Psoas muscle (tissue), 8 donors: ENCODE measurements around the gene RTEL1. TPM values are rescaled to one million over a fixed set of nuclear protein-coding genes. Genes with fewer than 3 reads are reported as not detected.
A peak's percentile ranks its signal among the peaks of the same experiment; 100 is the strongest.

Experiments
- ATAC-seq, 4 donors: fragments of 200-7000 bp; cut with Tn5 transposase; one replicate each; pipeline ENCODE4 v1.9.1; 2020; ENCODE audit warnings: moderate library complexity in 3 of 4, mild to moderate bottlenecking in 2 of 4
- DNase-seq, 2 donors: peaks; one replicate each; pipeline ENCODE4 v3.0.0-alpha.2; 2020
- H3K27ac ChIP-seq: fragments of 200-600 bp; one replicate; pipeline ENCODE4 v1.8.0; 2022
- H3K27me3 ChIP-seq, 3 donors: fragments of 200-600 bp in 1 of 3; one replicate each; pipeline versions ENCODE4 v1.6.1 to v1.8.0; 2013 to 2022; ENCODE audit warnings: low read length in 2 of 3, mild to moderate bottlenecking in 2 of 3, moderate library complexity in 1 of 3; ENCODE audit not compliant: insufficient read depth in 3 of 3
- H3K36me3 ChIP-seq, 2 donors: fragments of 200-600 bp in 1 of 2; one replicate each; pipeline versions ENCODE4 v1.6.1 to v1.8.0; 2013 to 2022; ENCODE audit warnings: low read depth in 1 of 2, mild to moderate bottlenecking in 1 of 2, moderate library complexity in 1 of 2; ENCODE audit not compliant: insufficient read depth in 1 of 2
- H3K4me1 ChIP-seq: fragments of 200-600 bp; one replicate; pipeline ENCODE4 v1.8.0; 2022
- H3K4me3 ChIP-seq: fragments of 200-600 bp; one replicate; pipeline ENCODE4 v1.8.0; 2022; ENCODE audit warnings: mild to moderate bottlenecking
- H3K9me3 ChIP-seq: fragments of 200-600 bp; one replicate; pipeline ENCODE4 v1.8.0; 2022
- WGBS, 3 donors: extraction: QIAGEN DNeasy Blood & Tissue Kit; methylation state at CpG; one replicate each; pipeline versions ENCODE4 v1.1.6 to v1.1.7; 2013; 5-methylcytosine and 5-hydroxymethylcytosine counted together
- intact Hi-C, 2 donors: fragments of 100-400 bp; cut with DNase I; formaldehyde crosslinking; loops; one replicate each; pipeline versions ENCODE4 v1.11.0 to v1.14.2; 2022
- polyA plus RNA-seq, 3 donors: library from polyadenylated mRNA; stranded (reverse); fragments of 200-250 nt; gene quantifications; one replicate each; pipeline ENCODE4 v1.2.3, GENCODE V29; 2013
- total RNA-seq, 4 donors: library from RNA; stranded (reverse); fragmentation: NEBNext Ultra II Directional in 2 of 4; extraction: Animal tissue kit (Norgen Biotek cat#: 25700) in 2 of 4; gene quantifications; one replicate each; pipeline versions ENCODE4 v1.2.1 to v1.2.4, GENCODE V29; 2021 to 2023
- TF ChIP-seq, protein P1 (sequence below): fragments of 200-600 bp; IDR thresholded peaks from one replicate; pipeline ENCODE4 v1.8.0; 2022; ENCODE audit warnings: antibody characterized with exemption
- donor health status: healthy with polysubstance abuse.
- donor health status: DM: no; HTN: no; CAD: no; lungs with moderate emphysema.
- donor health status: Bipolar disorder and iron deficiency.
- donor health status: healthy.
- donor health status: DM: yes; HTN: yes; CAD: no.
- donor health status: DM: no; HTN: no; CAD: no.
- donor health status: DM: no; HTN: no; CAD: no.
- donor health status: DM: yes; HTN: yes; CAD: no.

Gene RTEL1
- total and polyA plus RNA-seq, 7 donors: 5.2 to 17.5 (median 9.2) TPM

DNA sequence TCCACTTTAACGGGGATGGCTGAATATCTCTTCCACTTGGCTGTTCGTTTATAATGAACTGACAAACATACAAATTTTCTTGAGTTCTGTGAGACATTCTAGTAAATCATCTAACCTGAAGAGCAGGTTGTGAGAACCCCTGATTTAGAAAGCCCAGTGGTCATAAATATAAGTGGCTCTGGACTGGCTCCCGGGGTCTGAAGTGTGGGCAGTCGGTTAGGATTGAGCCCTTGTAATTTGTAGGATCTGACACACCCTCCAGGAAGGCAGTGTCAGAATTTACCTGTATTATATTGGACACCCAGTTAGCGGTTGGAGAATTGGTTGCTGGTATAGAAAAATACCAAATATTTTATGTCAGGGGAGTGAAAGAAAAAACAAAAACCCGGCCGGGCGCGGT is 24.4 kb upstream of the RTEL1 start:
- Histone ChIP-seq H3K36me3 (no peaks in the 10 kb centered on the region), H3K9me3 (no peaks in the 10 kb centered on the region), H3K27ac (no peak overlapping the region), H3K4me1 (peaks cover 3% of the 10 kb centered on the region), H3K27me3 (no peaks in the 10 kb centered on the region), H3K4me3 (no peak overlapping the region)
- WGBS, 3 donors: 79 to 87% (median 85%) methylated on average over 9 of the region's 9 CpGs
- TF ChIP-seq, protein P1, sequence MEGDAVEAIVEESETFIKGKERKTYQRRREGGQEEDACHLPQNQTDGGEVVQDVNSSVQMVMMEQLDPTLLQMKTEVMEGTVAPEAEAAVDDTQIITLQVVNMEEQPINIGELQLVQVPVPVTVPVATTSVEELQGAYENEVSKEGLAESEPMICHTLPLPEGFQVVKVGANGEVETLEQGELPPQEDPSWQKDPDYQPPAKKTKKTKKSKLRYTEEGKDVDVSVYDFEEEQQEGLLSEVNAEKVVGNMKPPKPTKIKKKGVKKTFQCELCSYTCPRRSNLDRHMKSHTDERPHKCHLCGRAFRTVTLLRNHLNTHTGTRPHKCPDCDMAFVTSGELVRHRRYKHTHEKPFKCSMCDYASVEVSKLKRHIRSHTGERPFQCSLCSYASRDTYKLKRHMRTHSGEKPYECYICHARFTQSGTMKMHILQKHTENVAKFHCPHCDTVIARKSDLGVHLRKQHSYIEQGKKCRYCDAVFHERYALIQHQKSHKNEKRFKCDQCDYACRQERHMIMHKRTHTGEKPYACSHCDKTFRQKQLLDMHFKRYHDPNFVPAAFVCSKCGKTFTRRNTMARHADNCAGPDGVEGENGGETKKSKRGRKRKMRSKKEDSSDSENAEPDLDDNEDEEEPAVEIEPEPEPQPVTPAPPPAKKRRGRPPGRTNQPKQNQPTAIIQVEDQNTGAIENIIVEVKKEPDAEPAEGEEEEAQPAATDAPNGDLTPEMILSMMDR: no peak
- ATAC-seq: no peak
- DNase-seq: no peak
- intact Hi-C loops: no loop called here

DNA sequence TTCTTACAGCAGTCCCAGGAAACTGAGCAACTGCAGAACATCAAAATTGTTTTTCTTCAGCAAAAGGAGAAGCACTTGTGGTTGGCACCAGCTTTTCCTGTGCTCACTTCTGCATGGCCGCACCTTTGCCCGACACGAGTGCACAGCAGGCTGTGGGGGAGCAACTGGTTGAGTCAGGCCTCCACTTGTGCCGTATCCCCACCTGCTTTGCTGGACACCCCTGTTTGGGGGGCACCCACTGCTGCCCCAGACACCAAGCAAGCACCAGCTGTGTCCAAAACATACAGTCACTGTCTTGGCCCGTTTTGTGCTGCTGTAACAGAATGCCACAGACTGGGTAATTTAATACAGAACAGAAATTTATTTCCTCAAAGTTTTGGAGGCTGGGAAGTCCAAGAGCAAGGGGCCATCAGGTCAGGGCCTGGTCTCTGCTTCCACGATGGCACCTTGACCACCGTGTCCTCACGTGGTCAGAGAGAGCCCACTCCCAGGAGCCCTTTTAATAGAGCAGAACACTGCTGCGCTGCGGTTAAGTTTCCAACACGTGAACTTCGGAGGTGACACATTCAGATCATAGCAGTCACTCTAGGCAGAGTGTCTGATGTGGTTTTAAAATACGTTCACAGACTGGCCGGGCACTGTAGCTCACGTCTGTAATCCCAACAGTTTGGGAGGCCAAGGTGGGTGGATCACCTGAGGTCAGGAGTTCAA is 22.5 kb upstream of the RTEL1 start:
- Histone ChIP-seq H3K4me1 (no peaks in the 10 kb centered on the region), H3K27ac (no peak overlapping the region), H3K4me3 (no peak overlapping the region), H3K9me3 (no peaks in the 10 kb centered on the region), H3K36me3 (no peaks in the 10 kb centered on the region), H3K27me3 (no peaks in the 10 kb centered on the region)
- TF ChIP-seq, protein P1: no peak
- DNase-seq: no peak
- intact Hi-C loops: no loop called here
- WGBS, 3 donors: 70 to 75% (median 73%) methylated on average over 15 of the region's 15 CpGs
- no peak for ATAC-seq

DNA sequence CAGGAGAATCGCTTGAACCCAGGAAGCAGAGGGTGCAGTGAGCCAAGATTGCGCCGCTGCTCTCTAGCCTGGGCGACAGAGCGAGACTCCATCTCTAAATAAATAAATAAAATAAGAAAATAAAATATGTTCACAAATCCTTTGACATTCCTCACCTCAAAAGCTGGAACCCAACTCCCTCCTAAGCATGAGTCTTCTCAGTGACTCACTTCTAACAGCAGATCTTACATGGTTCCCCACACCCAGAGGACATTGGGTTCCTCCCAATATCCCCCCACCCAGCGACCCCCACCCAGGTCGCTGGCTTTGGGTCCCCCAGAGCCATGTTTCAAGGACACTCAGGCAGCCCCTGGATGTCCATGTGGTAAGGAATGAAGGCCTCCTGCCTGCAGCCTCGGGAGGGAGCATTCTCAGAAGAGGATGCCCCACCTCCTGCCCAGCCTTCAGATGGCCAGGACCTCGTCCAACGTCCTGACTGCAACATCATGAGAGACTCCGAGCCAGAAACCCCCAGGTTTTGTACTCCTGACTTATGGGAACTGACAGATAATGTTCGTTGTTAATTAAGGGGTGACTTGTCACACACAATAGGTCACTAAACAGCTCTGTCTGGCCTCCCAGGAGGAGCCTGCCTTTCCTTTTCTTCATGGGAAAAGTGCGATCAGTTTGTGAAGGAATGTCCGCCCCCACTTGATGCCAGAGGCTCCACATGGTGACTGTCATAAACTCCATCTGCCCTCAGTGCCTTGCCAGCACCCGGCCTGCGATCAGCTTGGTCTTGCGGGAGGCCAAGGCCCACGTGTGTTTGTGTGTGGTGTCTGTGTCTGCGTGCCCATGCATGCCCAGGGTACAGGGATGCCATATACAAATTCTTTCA is 21.1 kb upstream of the RTEL1 start:
- TF ChIP-seq, protein P1: no peak
- Histone ChIP-seq H3K9me3 (no peaks in the 10 kb centered on the region), H3K36me3 (no peaks in the 10 kb centered on the region), H3K4me1 (peaks cover 2% of the 10 kb centered on the region), H3K27me3 (no peaks in the 10 kb centered on the region), H3K27ac (no peak overlapping the region), H3K4me3 (no peak overlapping the region)
- ATAC-seq (no peak), DNase-seq (no peak)
- 55 to 60% (median 57%) methylated on average over 19 of the region's 19 CpGs for WGBS, 3 donors
- intact Hi-C loops: no loop called here

DNA sequence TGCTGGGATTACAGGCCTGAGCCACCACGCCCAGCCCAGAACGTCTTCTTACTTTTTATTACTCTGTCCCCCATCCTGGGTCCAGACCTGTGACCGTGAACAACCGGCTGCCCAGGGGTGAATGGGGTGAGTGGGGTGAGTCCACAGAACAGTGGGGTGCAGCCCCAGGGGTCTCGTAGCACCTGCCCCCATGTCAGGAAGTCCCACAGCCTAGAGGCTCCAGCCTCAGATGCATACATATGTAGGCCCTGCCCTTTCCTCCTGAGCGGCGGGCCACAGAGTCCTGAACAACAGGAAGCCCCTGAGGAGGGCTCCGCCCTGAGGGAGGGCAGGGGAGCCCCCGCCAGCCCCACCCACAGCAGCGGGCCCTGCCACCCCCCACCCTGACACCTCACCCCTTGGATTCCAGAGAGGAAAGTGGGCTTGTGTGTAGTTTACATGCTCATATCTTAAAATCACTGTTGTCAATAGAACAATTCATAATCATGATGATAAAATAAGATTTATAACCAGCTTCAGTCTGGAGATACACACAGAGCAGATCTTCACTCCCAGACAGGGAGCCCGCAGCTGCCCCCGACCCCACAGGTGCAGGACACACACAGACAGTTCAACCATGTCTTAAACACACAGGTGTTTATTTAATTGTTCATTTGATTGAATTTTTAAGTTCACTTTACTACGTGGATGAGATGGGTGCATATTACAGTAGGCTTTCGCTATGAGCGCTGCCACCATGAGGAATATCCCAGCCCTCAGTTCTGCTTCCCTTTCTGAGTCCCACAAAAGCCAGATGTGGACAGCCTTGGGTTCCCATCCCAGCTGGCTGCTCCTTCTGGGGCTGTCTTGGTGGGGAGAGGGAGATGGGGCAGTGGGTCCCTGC is 18.8 kb upstream of the RTEL1 start:
- intact Hi-C loops: no loop called here
- Histone ChIP-seq H3K27me3 (peaks cover 0 to 4% (median 0%) of the 10 kb centered on the region in 3 donors), H3K4me1 (peaks cover 2% of the 10 kb centered on the region), H3K4me3 (no peak overlapping the region), H3K27ac (peak overlapping the region; percentile 46), H3K9me3 (no peaks in the 10 kb centered on the region), H3K36me3 (no peaks in the 10 kb centered on the region)
- TF ChIP-seq, protein P1: no peak
- DNase-seq (peak in 1 of 2 donors; percentile 67), ATAC-seq (no peak)
- 62 to 71% (median 64%) methylated on average over 14 to 15 of the region's 15 CpGs for WGBS, 3 donors
